ENCODE measurements around the gene SMG1. TPM values are rescaled to one million over a fixed set of nuclear protein-coding genes. Genes with fewer than 3 reads are reported as not detected.

Gene SMG1
- total and polyA plus RNA-seq, 2 of the 13 experiments (the other 11 are each of a cell fraction or from before 2014, with no cell fraction given) = 48.7 to 53.7 TPM

DNA sequence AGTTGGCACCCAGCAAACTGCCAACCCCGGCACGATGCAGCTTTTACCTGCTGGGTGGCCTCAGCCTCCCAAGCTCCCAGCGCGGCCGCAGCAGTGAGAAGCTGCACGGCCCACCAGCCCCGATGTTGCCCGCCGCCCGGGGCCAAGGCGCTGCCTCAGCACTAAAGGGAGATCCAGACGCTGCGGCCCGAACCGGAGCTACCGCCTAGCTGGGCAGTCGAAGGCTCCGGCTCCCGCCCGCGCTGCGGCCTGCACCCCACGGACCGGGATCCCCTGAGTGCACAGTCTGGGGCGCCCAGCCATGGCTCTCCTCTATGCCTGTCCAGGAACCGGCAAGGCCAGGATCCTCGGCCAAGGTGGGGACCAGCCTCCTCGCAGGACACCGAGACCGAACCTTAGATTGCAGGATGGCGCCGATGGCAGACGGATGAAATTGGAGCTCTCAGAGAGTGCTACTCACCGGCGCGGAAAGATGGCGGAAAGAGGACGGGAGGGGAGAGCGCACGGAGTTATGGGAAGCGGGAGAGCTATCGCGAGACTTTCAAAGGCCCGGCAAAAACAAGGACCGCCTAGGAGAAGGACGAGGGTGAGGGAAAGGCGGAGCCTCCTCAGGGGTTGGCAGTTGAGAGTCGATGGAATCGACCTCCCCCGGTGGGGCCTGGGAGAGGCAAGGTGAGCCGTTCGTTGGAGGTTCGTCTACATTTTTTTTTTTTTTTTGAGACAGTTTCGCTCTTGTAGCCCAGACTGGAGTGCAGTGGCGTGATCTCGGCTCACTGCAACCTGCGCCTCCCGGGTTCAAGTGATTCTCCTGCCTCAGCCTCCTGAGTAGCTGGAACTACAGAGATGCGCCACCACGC, 136.1 kb downstream of the SMG1 start, which contains the start of gene RPS15A (continued):
- TF ChIP-seq ZNF776 (CRISPR knock-in tag; IDR thresholded peaks at IDR 0.05) (peak; percentile 97), KDM4B (CRISPR knock-in tag; IDR thresholded peaks at IDR 0.05) (peak; percentile 99), AHR (CRISPR knock-in tag; IDR thresholded peaks at IDR 0.05) (peak; percentile 99), MEF2D (CRISPR knock-in tag; IDR thresholded peaks at IDR 0.05) (peak; percentile 91), RBM39 (IDR thresholded peaks at IDR 0.05; ENCODE audit: low read depth, low read length, poor library complexity, severe bottlenecking) (peak; percentile 100), FOXA3 (CRISPR knock-in tag; IDR thresholded peaks at IDR 0.05) (peak; percentile 75), YY1 (IDR thresholded peaks at IDR 0.05; ENCODE audit: insufficient read depth, insufficient replicate concordance, low read depth, low read length) (peak; percentile 99), SMARCC2 (IDR thresholded peaks at IDR 0.05) (no peak), JUNB (CRISPR knock-in tag; IDR thresholded peaks at IDR 0.05; ENCODE audit: borderline replicate concordance) (peak; percentile 77; the same call in 1 of the 2 replicates), ZFP41 (CRISPR knock-in tag; IDR thresholded peaks at IDR 0.05; ENCODE audit: borderline replicate concordance) (peak; percentile 85), ZBTB4 (CRISPR knock-in tag; IDR thresholded peaks at IDR 0.05; ENCODE audit: borderline replicate concordance) (peak; percentile 98), NFYB (CRISPR knock-in tag; IDR thresholded peaks at IDR 0.05) (no peak; the same call in 1 of the 2 replicates), NFRKB (IDR thresholded peaks at IDR 0.05) (peak; percentile 98), USF2 (IDR thresholded peaks at IDR 0.05; ENCODE audit: low read depth, low read length) (no peak), USF2 (CRISPR knock-in tag; IDR thresholded peaks at IDR 0.05; ENCODE audit: borderline replicate concordance) (peak; percentile 35; the same call in 1 of the 2 replicates), SOX13 (IDR thresholded peaks at IDR 0.05) (peak; percentile 84; the same call in 1 of the 2 replicates), SOX13 (CRISPR knock-in tag; conservative IDR thresholded peaks at IDR 0.05 in 1 of 2, IDR thresholded peaks at IDR 0.05 in 1 of 2) (no peak)
- TF ChIP-seq, protein P1, sequence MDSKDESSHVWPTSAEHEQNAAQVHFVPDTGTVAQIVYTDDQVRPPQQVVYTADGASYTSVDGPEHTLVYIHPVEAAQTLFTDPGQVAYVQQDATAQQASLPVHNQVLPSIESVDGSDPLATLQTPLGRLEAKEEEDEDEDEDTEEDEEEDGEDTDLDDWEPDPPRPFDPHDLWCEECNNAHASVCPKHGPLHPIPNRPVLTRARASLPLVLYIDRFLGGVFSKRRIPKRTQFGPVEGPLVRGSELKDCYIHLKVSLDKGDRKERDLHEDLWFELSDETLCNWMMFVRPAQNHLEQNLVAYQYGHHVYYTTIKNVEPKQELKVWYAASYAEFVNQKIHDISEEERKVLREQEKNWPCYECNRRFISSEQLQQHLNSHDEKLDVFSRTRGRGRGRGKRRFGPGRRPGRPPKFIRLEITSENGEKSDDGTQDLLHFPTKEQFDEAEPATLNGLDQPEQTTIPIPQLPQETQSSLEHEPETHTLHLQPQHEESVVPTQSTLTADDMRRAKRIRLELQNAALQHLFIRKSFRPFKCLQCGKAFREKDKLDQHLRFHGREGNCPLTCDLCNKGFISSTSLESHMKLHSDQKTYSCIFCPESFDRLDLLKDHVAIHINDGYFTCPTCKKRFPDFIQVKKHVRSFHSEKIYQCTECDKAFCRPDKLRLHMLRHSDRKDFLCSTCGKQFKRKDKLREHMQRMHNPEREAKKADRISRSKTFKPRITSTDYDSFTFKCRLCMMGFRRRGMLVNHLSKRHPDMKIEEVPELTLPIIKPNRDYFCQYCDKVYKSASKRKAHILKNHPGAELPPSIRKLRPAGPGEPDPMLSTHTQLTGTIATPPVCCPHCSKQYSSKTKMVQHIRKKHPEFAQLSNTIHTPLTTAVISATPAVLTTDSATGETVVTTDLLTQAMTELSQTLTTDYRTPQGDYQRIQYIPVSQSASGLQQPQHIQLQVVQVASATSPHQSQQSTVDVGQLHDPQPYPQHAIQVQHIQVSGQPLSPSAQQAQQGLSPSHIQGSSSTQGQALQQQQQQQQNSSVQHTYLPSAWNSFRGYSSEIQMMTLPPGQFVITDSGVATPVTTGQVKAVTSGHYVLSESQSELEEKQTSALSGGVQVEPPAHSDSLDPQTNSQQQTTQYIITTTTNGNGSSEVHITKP (CRISPR knock-in tag; IDR thresholded peaks at IDR 0.05; ENCODE audit: low read depth) = peak; percentile 86
